GM08714 (cell line): Measurements from ENCODE around the gene TFAP2D.

ENCODE experiments used
- H3K4me3 ChIP-seq: fragments of 200-500 bp; sonication (Bioruptor generic); 2 replicates; pipeline ENCODE4 v1.5.1; 2014; ENCODE audit warnings: mild to moderate bottlenecking, low read length, inconsistent platforms
- ZNF274 ChIP-seq: IDR thresholded peaks from 2 replicates; pipeline ENCODE4 v1.6.1; 2012; ENCODE audit warnings: mild to moderate bottlenecking, low read depth, low read length

The TFAP2D gene

GRCh38 chr6:50713226-50713625 lies at the start of gene TFAP2D:
TSS of gene TFAP2D (plus strand) at chr6:50713526. CDS start at chr6:50714056, 530 bp downstream.
- no peak within 1 kb of the TSS for H3K4me3 ChIP-seq
- TF ChIP-seq ZNF274, result no peak

- no peak for TF ChIP-seq ZNF274
- no peak overlapping the region for H3K4me3 ChIP-seq
Measured at GRCh38 chr6:50663806-50664205, 49.5 kb upstream of the TFAP2D start.

- H3K4me3 ChIP-seq, result no peak overlapping the region
- TF ChIP-seq ZNF274, result no peak
Measured at GRCh38 chr6:50666089-50666488, 47.2 kb upstream of the TFAP2D start.

- TF ChIP-seq ZNF274, result no peak
- H3K4me3 ChIP-seq, result no peak overlapping the region
Measured at GRCh38 chr6:50681213-50681824, 32.0 kb upstream of the TFAP2D start.

- TF ChIP-seq ZNF274, result no peak
- H3K4me3 ChIP-seq, result no peak overlapping the region
Measured at GRCh38 chr6:50689210-50689609, 24.1 kb upstream of the TFAP2D start.

- no peak overlapping the region for H3K4me3 ChIP-seq
- TF ChIP-seq ZNF274, result no peak
Measured at GRCh38 chr6:50691814-50692495, 21.4 kb upstream of the TFAP2D start.

GRCh38 chr6:50698546-50698945 lies 14.8 kb upstream of the TFAP2D start:
- TF ChIP-seq ZNF274, result no peak
- H3K4me3 ChIP-seq, result no peak overlapping the region

- no peak overlapping the region for H3K4me3 ChIP-seq
Measured at GRCh38 chr6:50699051-50699775, 14.1 kb upstream of the TFAP2D start.

GRCh38 chr6:50706575-50706974 lies 6.8 kb upstream of the TFAP2D start:
- TF ChIP-seq ZNF274, result no peak
- H3K4me3 ChIP-seq, result no peak overlapping the region

More at GRCh38 chr6:50699051-50699775, 14.1 kb upstream of the TFAP2D start:
- no peak for TF ChIP-seq ZNF274

GRCh38 chr6:50707191-50707590 lies 6.1 kb upstream of the TFAP2D start:
- no peak for TF ChIP-seq ZNF274
- no peak overlapping the region for H3K4me3 ChIP-seq

- H3K4me3 ChIP-seq, result no peak overlapping the region
- TF ChIP-seq ZNF274, result no peak
Measured at GRCh38 chr6:50707652-50708300, 5.5 kb upstream of the TFAP2D start.

GRCh38 chr6:50708664-50709365 lies 4.5 kb upstream of the TFAP2D start:
- no peak overlapping the region for H3K4me3 ChIP-seq
- no peak for TF ChIP-seq ZNF274

- TF ChIP-seq ZNF274, result no peak
- H3K4me3 ChIP-seq, result no peak overlapping the region
Measured at GRCh38 chr6:50709366-50709734, 4.0 kb upstream of the TFAP2D start.

- no peak overlapping the region for H3K4me3 ChIP-seq
- no peak for TF ChIP-seq ZNF274
Measured at GRCh38 chr6:50711686-50712085, 1.6 kb upstream of the TFAP2D start.

- no peak for TF ChIP-seq ZNF274
- no peak overlapping the region for H3K4me3 ChIP-seq
Measured at GRCh38 chr6:50712291-50712690, 1.0 kb upstream of the TFAP2D start.
